ENCODE data around the gene RPL9. TPM values are rescaled to one million over a fixed set of nuclear protein-coding genes. Genes with fewer than 3 reads are reported as not detected.
A peak's percentile ranks its signal among the peaks of the same experiment; 100 is the strongest.
"Not testable (repeated sequence)": the region's sequence is repeated elsewhere in the genome, so short reads cannot be mapped to it uniquely, and the experiment has no call there.

Gene RPL9
- total RNA-seq, 1 donor from 2014 or later = 1,081 TPM

- DNase-seq (ENCODE audit: low spot score) (no peak), ATAC-seq (no peak)
- intact Hi-C loops (cut with DNase I) = no loop called here
Measured at GRCh38 chr4:39433878-39434492, 24.7 kb downstream of the RPL9 start.

DNA sequence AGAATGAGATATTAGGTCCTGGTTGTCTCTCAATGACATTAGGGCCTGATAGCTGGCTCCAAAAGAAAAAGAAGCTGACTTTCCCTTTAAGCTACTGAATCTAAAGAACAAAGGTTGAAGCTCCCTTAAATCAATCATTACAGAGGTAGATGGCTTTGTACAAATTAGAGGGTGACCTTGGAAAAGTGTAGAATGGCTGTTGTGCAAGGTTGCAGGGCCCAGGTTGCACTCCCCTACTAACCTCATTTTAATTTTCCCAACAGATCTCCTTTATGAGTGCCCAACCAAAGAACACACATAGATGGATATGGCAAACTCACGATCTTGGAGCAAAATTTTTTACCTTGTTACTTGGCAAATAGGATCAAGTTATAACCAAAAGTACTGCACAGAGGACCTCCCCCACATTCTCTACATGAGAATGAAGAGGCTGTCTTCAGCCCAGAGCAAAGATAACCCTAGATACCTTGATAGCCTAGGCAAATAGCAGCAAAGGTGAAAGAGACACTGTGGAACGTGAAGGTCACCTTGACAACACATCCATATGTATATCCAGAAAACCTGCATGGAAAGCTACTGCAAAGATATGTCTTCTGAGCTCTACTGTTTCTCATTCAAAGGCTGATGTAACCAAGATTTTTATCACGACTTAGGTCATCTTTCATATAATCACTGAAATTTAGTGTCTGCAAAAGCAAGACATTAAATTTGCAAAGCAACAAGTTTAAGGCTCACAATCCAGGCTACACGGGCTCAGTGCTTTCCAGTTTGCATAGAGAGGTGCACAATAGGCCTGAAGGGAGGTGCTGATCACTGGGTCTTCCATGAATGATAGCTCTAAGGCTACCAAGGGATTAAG is 29.0 kb downstream of the RPL9 start:
- intact Hi-C loops (cut with DNase I) = no loop called here
- ATAC-seq (no peak), DNase-seq (ENCODE audit: low spot score) (no peak)

DNA sequence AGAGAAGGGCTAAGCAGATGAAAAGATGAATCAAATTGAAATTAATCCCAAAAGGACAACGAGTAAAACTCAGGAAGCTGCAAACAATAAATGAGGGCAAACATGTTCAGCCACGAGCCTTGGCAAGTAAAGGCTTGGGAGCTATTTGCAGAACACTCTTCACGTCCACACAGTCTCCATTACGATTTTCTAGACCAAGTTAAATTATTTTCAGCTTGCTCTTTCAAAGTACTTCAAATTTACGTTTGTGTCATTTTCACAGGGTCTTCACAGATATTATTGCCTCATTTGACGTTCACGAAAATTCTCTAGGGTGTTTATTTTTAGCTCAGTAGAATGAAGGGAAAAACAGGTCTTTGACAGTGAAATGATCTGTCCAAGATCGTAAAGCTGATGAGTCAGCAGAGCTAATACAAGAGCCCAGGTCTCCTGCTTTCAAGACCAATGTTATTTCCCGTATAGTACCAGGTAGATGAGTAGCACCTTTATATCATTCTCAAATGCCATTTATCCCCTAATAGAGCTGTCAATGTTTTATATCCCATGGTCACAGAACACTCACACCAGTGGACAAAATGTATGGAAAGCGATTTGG is 31.1 kb downstream of the RPL9 start:
- intact Hi-C loops (cut with DNase I) = no loop called here
- no peak for ATAC-seq
- DNase-seq (ENCODE audit: low spot score) = no peak

- no peak for ATAC-seq
- intact Hi-C loops (cut with DNase I) = no loop called here
- DNase-seq (ENCODE audit: low spot score) = no peak
Measured at GRCh38 chr4:39426728-39427127, 32.0 kb downstream of the RPL9 start.

- DNase-seq (ENCODE audit: low spot score); intact Hi-C loops (cut with DNase I); ATAC-seq: not testable (repeated sequence)
Measured at GRCh38 chr4:39425297-39425696, 33.4 kb downstream of the RPL9 start.

DNA sequence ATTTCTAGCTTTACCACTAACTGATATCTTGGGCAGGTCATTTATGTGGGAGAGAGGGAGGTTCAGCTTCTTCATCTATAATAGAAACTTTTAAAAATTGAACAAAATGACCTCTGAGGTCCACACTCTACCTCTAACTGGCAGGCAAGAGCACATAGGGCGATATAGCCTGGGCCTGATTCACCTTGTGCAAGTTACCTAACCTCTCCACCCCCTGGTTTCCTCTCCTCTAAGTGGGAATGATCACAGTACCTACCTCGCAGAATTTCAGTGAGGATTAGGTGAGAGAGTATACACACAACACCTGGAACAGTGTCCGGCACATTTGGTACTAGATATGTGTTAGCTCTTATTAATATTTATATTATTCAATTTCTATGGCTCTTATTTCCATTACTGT is 36.5 kb downstream of the RPL9 start:
- no peak for DNase-seq (ENCODE audit: low spot score)
- ATAC-seq = no peak
- intact Hi-C loops (cut with DNase I) = no loop called here

DNA sequence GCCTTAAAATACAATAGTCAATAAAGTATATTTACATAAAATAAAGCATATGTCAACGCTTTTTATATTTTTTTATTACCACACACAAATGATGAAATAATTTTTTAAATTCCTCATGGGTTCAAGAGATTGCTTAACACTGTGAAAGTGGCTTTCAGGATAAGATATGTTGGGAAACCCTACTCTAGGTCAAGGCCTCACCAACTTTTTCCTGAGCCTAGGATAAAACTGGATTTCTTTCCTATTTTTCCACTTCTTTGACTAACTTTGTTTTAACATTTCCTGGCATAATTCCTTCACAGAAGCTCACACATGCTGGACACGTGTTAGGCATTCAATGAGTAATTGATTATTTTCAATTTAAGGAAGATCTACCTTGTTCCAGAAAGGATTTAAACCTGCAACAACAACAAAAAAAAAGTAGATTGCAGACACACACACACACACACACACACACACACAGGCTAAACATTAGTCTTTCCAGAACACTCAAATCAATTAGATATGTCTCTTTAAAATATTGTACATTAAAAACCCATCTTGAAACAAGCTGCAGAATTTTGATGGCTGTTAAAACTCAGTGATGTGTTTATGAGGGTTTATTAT is 42.9 kb downstream of the RPL9 start:
- peak; percentile 53 for ATAC-seq
- DNase-seq (ENCODE audit: low spot score) = no peak
- intact Hi-C loops (cut with DNase I) = no loop called here

GRCh38 chr4:39411561-39411960 is 47.2 kb downstream of the RPL9 start:
- ATAC-seq; DNase-seq (ENCODE audit: low spot score); intact Hi-C loops (cut with DNase I): not testable (repeated sequence)

GRCh38 chr4:39410415-39410814 is 48.3 kb downstream of the RPL9 start:
- intact Hi-C loops (cut with DNase I) = no loop called here
- DNase-seq (ENCODE audit: low spot score) (no peak), ATAC-seq (no peak)

- DNase-seq (ENCODE audit: low spot score) = no peak
- intact Hi-C loops (cut with DNase I) = no loop called here
Measured at GRCh38 chr4:39407584-39407885, 51.2 kb downstream of the RPL9 start.

GRCh38 chr4:39406763-39407583 is 51.7 kb downstream of the RPL9 start, which contains the start of gene KLB:
Gene KLB, plus strand, starts transcription at chr4:39406930. Its CDS starts 20 bp downstream, at chr4:39406950.
- intact Hi-C loops (cut with DNase I) = no loop called here
- DNase-seq (ENCODE audit: low spot score) (no peak), ATAC-seq (no peak)

More at GRCh38 chr4:39407584-39407885, 51.2 kb downstream of the RPL9 start:
- ATAC-seq = no peak

Small RNA genes lying within 50 kb of the gene (microRNA-seq; reads per million reads assigned to microRNA genes)
- gene MIR5591 = not detected

Other genes starting within 250 kb of the RPL9 start
- gene RFC1, start 92.6 kb downstream of the RPL9 start, total RNA-seq = 54.6 TPM
- 1.2 TPM for gene KLB, start 52.0 kb downstream of the RPL9 start, total RNA-seq
- 13.1 TPM for gene LIAS, start 134 bp upstream of the RPL9 start, total RNA-seq
- gene UGDH, start 68.5 kb upstream of the RPL9 start, total RNA-seq = 53.4 TPM
- 32.1 TPM for gene SMIM14, start 179.9 kb upstream of the RPL9 start, total RNA-seq
- 51.0 TPM for gene UBE2K, start 239.2 kb upstream of the RPL9 start, total RNA-seq